ENCODE results near the gene LRSAM1. TPM values are rescaled to one million over a fixed set of nuclear protein-coding genes. Genes with fewer than 3 reads are reported as not detected.

LRSAM1 gene
- 10 to 100 TPM; 15.5 to 26.5 (median 20.2) TPM for total RNA-seq

- TF ChIP-seq POLR2AphosphoS5 (IDR thresholded peaks at IDR 0.05) (peak; percentile 100), CTCF (IDR thresholded peaks at IDR 0.05) (peak in 2 of 4 experiments; percentile 4 to 20), POLR2A (IDR thresholded peaks at IDR 0.05) (peak; percentile 100), EP300 (IDR thresholded peaks at IDR 0.05) (no peak)
- H3K27me3 ChIP-seq: no peaks in the 10 kb centered on the region
- peaks cover 3 to 44% (median 20%) of the 10 kb centered on the region in 3 donors for H3K4me1 ChIP-seq
- H3K27ac ChIP-seq: peak within 1 kb of the TSS; percentile 77 to 98 (median 92)
- H3K9me3 ChIP-seq: no peaks in the 10 kb centered on the region
- H3K4me3 ChIP-seq: peak within 1 kb of the TSS; percentile 61 to 87
- H3K36me3 ChIP-seq: peaks cover 0 to 66% of the 10 kb centered on the region in 2 donors
- 0% methylated on average over 3 to 8 of the region's 71 CpGs for WGBS, 2 donors (ENCODE audit: low coverage in 1 of 2)
- peak; percentile 89 for ATAC-seq
Observed at GRCh38 chr9:127450830-127451607, at the start of gene LRSAM1, which contains the start of gene RPL12. TSS of gene LRSAM1 (plus strand) at chr9:127451510. CDS start at chr9:127454528, 3,018 bp downstream. TSS of gene RPL12 (minus strand) at chr9:127451406. CDS start at chr9:127451317, 89 bp downstream.

GRCh38 chr9:127402401-127403090, 48.8 kb upstream of the LRSAM1 start:
- TF ChIP-seq CTCF (IDR thresholded peaks at IDR 0.05) (no peak), POLR2A (IDR thresholded peaks at IDR 0.05) (no peak), POLR2AphosphoS5 (IDR thresholded peaks at IDR 0.05) (no peak), EP300 (IDR thresholded peaks at IDR 0.05) (no peak)
- 100% methylated on average over 1 of the region's 18 CpGs; no CpG with 5 or more reads in 1 of the 2 donors for WGBS, 2 donors (ENCODE audit: low coverage in 1 of 2)
- ATAC-seq: no peak
- Histone ChIP-seq H3K27ac (no peak overlapping the region), H3K36me3 (peaks cover 0 to 79% of the 10 kb centered on the region in 2 donors), H3K4me3 (no peak overlapping the region), H3K27me3 (no peaks in the 10 kb centered on the region), H3K9me3 (no peaks in the 10 kb centered on the region), H3K4me1 (peaks cover 0 to 20% (median 9%) of the 10 kb centered on the region in 3 donors)

GRCh38 chr9:127403507-127404192, 47.7 kb upstream of the LRSAM1 start:
- peaks cover 0 to 89% of the 10 kb centered on the region in 2 donors for H3K36me3 ChIP-seq
- no peak for TF ChIP-seq POLR2AphosphoS5 (IDR thresholded peaks at IDR 0.05)
- no peak for TF ChIP-seq CTCF (IDR thresholded peaks at IDR 0.05)
- TF ChIP-seq EP300 (IDR thresholded peaks at IDR 0.05): no peak
- TF ChIP-seq POLR2A (IDR thresholded peaks at IDR 0.05): no peak

GRCh38 chr9:127404631-127405030, 46.7 kb upstream of the LRSAM1 start:
- H3K9me3 ChIP-seq: no peaks in the 10 kb centered on the region
- peaks cover 0 to 89% of the 10 kb centered on the region in 2 donors for H3K36me3 ChIP-seq
- H3K27me3 ChIP-seq: no peaks in the 10 kb centered on the region
- H3K27ac ChIP-seq: no peak overlapping the region
- TF ChIP-seq EP300 (IDR thresholded peaks at IDR 0.05) (no peak), POLR2AphosphoS5 (IDR thresholded peaks at IDR 0.05) (no peak), CTCF (IDR thresholded peaks at IDR 0.05) (no peak), POLR2A (IDR thresholded peaks at IDR 0.05) (no peak)
- no peak overlapping the region for H3K4me3 ChIP-seq
- H3K4me1 ChIP-seq: no peaks in the 10 kb centered on the region
- WGBS, 2 donors (ENCODE audit: low coverage in 1 of 2): 85% methylated on average over 5 of the region's 23 CpGs; no CpG with 5 or more reads in 1 of the 2 donors
- no peak for ATAC-seq

More at GRCh38 chr9:127403507-127404192, 47.7 kb upstream of the LRSAM1 start:
- no peak for ATAC-seq
- Histone ChIP-seq H3K4me1 (peaks cover 0 to 9% (median 0%) of the 10 kb centered on the region in 3 donors), H3K4me3 (no peak overlapping the region), H3K27ac (no peak overlapping the region), H3K9me3 (no peaks in the 10 kb centered on the region), H3K27me3 (no peaks in the 10 kb centered on the region)
- 78 to 100% methylated on average over 1 to 6 of the region's 22 CpGs for WGBS, 2 donors (ENCODE audit: low coverage in 1 of 2)

Data from gastroesophageal sphincter (tissue), 4 donors.